ENCODE data around the gene ATP8B4.

Gene ATP8B4

DNA sequence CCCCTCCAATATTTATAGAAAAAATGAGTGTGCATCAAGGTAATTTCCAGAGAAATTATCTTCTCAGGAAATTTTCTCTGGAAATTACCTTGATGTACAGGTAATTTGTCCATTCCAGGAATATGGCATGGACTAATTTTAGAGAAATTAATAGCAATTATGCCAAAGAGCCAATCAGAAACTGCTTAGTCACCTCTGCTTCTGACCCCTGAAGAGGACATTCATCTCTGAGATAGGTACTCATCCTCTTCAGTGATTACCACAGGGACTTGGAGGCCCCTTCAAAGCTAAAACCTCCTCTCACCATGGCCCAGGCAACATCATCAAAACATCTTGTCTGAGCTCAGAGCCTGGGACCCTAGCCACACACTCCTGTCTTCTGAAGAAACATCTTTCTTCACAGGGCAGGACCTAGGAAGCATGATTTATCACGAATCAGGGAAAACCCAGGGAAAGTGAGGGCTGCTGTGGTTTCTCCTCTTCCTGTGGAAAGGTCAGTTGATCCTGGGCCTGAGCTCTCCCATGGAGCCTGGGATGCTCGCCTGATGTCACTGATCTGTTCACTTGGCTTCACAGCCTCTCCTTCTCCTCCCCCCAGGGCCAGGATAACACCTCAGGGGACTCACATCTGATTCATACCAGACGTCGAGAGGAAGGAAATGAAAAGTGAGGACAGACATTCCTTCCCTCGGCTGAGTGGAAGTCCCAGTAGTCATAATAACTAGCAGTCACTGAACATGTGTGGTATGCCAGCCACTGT, 287.6 kb downstream of the ATP8B4 start:
- TF ChIP-seq CTCF (IDR thresholded peaks at IDR 0.05; ENCODE audit: low read depth, low read length): no peak
- no peak overlapping the region for H3K4me3 ChIP-seq (ENCODE audit: low read depth, low read length)

DNA sequence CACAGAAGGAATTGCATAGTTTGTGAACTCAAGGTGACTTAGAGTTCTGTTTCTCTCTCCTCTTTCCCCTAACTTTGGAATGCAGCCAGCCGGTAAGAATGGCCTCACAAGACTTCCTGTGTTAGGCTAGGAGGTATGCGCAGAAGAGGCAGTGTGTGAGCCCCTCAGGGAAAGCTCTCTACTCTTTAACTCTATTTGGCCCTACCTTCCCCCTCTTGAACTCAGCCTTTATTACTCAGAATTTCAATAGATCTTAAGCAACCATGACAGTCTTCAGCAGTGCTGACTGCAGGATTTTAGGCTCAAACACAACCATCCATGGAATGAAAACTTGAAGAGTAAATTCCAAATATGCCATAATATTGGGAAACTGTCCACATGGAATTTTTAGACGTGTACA, 288.6 kb downstream of the ATP8B4 start:
- no peak overlapping the region for H3K4me3 ChIP-seq (ENCODE audit: low read depth, low read length)
- TF ChIP-seq CTCF (IDR thresholded peaks at IDR 0.05; ENCODE audit: low read depth, low read length): no peak

- H3K4me3 ChIP-seq (ENCODE audit: low read depth, low read length): no peak overlapping the region
- TF ChIP-seq CTCF (IDR thresholded peaks at IDR 0.05; ENCODE audit: low read depth, low read length): no peak
These were observed 291.7 kb downstream of the ATP8B4 start for GRCh38 chr15:49827311-49827710.

- no peak for TF ChIP-seq CTCF (IDR thresholded peaks at IDR 0.05; ENCODE audit: low read depth, low read length)
- no peak overlapping the region for H3K4me3 ChIP-seq (ENCODE audit: low read depth, low read length)
These were observed 292.3 kb downstream of the ATP8B4 start for GRCh38 chr15:49826640-49827234.

- H3K4me3 ChIP-seq (ENCODE audit: low read depth, low read length): no peak overlapping the region
- no peak for TF ChIP-seq CTCF (IDR thresholded peaks at IDR 0.05; ENCODE audit: low read depth, low read length)
These were observed 294.3 kb downstream of the ATP8B4 start for GRCh38 chr15:49824775-49825099.

GRCh38 chr15:49823987-49824774, 294.9 kb downstream of the ATP8B4 start:
- no peak for TF ChIP-seq CTCF (IDR thresholded peaks at IDR 0.05; ENCODE audit: low read depth, low read length)
- no peak overlapping the region for H3K4me3 ChIP-seq (ENCODE audit: low read depth, low read length)

- no peak for TF ChIP-seq CTCF (IDR thresholded peaks at IDR 0.05; ENCODE audit: low read depth, low read length)
- no peak overlapping the region for H3K4me3 ChIP-seq (ENCODE audit: low read depth, low read length)
These were observed 301.9 kb downstream of the ATP8B4 start for GRCh38 chr15:49817100-49817499.

Data from WI38 (cell line).